ENCODE results near the gene VWA3B.
A peak's percentile ranks its signal among the peaks of the same experiment; 100 is the strongest.

The VWA3B gene

DNA sequence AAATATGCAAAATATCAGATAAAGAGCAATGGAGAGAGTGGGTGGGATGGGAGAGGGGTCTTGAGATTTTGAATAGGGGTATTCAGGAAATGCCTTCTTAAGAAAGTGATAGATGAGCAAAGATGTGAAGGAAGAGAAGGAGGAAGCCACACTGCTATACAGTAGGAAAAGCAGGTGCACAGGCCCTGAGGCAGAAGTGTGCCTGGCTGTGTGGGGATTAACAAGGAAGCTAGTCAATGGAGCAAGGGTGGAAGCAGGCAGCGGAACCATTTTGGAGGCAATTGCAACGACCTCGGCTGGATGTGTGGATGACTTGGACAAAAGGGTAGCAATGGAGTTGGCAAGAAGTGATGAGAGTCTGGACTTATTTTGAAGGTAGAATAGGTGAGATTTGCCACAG lies 248.3 kb downstream of the VWA3B start:
- DNase-seq (ENCODE audit: low spot score): no peak

DNA sequence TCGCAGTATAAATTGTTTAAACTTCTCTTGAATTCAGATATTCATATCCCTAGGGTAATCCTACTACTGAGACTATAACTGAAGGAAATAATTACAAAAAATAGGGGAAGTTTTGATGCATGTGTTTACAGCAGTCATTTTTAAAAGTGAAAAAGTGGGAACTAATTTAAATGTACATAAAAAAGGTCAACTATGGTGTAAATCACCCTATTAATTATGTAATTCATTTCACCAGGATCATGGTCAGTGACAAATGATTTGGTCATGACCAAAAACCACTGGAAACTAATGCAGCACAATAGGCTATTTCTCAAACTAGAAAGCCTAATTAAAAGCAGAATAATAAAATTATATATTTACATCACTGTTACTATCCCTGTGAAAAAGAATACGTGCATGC lies 254.3 kb downstream of the VWA3B start:
- no peak for DNase-seq (ENCODE audit: low spot score)

DNA sequence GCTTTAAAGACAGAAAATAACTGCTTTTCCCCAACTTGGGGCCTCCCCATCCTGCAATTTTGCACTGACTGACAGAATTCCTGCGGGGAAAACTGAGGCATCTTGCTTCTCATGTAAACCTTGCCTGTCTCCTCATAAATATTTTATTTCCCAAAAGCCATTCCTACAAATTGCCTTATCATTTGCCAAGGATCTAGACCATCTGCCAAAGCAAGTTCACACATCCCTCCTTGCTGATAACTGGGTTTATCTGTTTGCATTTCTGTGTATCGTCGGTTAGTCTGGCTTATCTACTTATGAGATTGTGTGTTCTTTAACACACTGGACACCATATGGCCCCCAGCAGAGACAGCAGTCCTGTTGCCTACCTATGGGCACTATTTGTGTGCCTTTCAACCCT lies 256.3 kb downstream of the VWA3B start:
- DNase-seq (ENCODE audit: low spot score): no peak

DNA sequence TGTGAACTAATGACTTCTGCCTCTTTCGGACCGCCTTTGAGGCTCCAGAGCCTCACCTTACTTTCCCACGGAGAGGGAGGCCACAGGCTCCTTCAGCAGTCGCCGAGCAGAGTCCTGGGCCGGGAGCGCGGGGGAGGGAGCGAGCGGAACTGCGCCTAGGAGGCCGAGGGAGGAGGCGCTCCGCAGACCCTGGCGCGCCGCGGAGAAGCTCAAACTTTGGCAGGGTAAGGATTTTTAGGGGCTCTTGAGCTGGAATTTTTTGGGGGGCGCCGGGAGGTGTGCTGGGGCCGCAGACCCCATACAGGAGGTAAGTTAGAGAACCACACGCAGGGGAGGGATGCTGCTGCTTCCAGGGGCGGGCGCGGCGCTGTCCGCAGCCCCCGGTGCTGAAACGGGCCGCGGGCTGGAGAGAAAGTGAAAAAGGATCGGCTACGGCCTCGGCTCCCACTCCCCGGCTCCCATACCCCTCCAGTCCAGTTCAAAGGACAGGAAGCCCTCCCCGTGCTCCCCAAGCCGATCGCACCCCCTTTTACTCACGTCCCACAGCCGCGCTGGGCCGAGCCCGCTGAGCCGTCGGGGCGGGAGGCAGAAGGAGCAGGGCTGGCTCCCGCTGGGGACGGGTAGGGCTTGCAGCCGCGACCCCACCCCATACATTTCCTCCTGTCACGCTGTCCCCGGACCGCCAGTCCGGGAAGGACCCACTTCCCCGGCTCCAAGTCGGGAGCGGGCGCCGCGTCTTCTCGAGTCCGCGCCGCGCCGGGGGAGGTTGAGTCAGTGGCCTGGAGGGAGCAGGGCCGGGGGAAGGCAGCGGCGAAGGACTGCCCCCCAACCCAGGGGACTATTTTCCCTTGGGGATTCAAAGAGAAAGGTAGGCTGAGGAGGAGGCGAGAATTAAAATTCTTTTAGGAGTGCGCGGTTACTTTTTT lies 259.6 kb downstream of the VWA3B start, which contains the start of gene CNGA3:
TSS of gene CNGA3 (plus strand) at position 146 of the 926 bp plus-strand sequence. CDS start 23,520 bp downstream, outside the sequence.
- DNase-seq (ENCODE audit: low spot score): no peak

DNA sequence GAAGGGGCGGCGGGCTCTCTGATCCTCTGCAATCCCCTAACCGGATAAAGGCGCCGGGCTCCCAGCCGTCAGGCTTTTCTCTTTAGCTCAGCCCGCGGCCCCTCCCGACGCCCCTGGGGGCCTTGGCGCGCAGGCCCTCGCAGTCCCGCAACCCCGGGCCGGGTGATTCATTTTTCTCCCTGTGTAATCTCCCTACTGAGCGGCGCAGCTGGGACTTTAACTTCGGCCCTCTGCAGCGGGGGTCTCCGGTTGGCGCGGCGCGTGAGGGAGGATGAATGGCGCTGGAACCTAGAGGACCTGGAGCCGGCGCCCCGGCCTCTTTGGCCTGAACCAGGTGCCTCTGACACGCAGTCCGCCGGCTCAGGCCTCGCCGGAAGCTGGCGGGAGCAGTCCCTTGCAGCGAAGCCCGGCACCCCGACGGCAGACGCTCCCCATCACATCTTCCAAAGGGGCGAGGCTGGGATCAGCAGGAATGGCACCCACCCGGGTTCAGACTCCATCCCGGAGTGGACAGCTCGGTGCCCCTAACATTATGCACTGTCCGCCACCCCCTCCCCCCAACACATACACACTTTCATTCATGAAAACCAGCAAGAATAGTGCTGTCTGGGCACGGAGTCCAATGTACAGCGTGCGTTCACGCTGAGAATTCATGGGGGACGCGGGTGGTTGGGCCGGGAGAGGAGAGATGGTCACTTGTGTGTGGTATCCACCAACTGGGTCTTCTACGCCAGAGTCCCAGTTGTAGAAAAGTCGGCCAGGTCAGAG lies 260.5 kb downstream of the VWA3B start:
- DNase-seq (ENCODE audit: low spot score): no peak

GRCh38 chr2:98348066-98348561 lies 261.1 kb downstream of the VWA3B start:
- DNase-seq (ENCODE audit: low spot score): peak; percentile 9

DNA sequence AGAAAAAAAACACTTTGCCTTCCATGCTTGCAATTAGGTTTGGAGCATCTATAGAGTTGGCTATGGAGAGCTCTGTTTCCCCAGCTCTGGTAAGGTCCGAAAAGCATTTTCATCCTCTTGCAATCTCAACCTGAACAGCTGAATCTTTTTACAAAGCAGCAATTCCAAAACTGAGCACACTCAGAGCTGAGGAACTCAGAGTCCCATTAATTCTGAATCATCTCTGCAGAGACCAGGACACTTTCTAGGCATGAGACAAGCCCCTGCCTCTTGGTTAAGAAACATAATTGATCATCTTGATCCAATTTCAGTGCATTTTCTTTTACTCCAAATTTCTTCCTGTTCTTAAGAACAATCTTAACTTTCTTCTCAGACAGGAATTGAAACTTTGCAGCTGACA lies 263.4 kb downstream of the VWA3B start:
- no peak for DNase-seq (ENCODE audit: low spot score)

GRCh38 chr2:98355881-98356280 lies 268.9 kb downstream of the VWA3B start:
- DNase-seq (ENCODE audit: low spot score): no peak

- no peak for DNase-seq (ENCODE audit: low spot score)
Observed at GRCh38 chr2:98356729-98357128, 269.8 kb downstream of the VWA3B start.

DNA sequence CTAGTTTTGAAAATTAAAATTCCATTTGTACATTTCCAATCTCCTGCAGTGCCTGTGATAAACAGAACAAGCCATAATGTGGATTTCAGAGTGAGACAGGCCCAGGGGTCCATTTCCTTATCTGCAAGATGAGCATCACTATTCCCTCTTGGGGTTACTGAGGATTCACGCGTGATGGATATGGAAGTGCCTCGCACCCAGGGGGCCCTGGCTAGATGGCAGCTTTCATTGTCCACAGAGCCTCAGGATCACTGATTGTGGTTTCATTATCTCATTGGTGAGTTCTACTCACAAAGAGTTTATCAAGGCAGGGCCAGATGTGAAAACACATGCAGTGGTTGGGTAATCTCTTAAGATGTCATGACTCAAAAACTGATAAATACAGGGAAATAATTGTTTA lies 270.9 kb downstream of the VWA3B start:
- DNase-seq (ENCODE audit: low spot score): no peak

GRCh38 chr2:98359986-98360385 lies 273.0 kb downstream of the VWA3B start:
- no peak for DNase-seq (ENCODE audit: low spot score)

All from NAMALWA (cell line).